ENCODE measurements around the gene IDH3G. TPM values are rescaled to one million over a fixed set of nuclear protein-coding genes. Genes with fewer than 3 reads are reported as not detected.

Gene IDH3G
- total RNA-seq, 4 donors from 2014 or later, result 48.4 to 88.5 (median 67.2) TPM

DNA sequence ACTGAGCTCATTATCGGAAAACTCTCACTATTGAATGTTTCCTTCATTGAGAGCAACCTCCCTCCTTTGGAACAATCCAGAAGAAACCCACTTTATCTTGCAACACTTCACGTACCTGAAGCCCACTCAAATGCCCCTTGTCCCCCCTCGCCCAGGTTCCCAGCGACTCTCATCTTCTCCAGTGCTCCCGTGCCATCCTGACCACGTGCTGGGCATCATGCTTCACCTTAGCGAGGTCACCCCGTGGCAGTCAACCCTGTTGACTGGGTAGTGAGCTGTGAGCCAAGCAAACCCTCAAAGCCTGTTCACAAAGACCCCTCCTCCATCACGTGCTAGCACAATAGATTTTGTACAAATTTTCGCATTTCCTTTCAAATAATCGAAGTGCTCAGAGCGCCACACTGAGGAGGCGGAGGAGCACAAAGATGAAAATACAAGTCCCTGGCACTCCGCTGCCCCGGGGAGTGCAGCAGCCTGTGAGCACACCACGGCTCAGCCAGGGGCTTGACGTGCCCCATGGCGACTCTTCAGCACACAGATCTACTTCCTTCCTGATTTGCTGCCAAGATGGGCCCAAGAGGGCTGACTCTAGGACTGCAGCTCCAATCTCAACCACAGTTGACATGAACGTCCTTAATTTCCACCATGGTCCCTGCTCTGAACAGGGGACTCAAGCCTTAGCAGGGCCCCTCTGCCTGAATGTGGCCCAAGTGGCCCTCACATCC, 20.6 kb upstream of the IDH3G start:
- Histone ChIP-seq H3K36me3 (no peaks in the 10 kb centered on the region), H3K4me3 (no peak overlapping the region), H3K4me1 (no peaks in the 10 kb centered on the region), H3K9me3 (no peaks in the 10 kb centered on the region), H3K27ac (no peak overlapping the region), H3K27me3 (no peaks in the 10 kb centered on the region)
- no peak for DNase-seq
- TF ChIP-seq, protein P1, sequence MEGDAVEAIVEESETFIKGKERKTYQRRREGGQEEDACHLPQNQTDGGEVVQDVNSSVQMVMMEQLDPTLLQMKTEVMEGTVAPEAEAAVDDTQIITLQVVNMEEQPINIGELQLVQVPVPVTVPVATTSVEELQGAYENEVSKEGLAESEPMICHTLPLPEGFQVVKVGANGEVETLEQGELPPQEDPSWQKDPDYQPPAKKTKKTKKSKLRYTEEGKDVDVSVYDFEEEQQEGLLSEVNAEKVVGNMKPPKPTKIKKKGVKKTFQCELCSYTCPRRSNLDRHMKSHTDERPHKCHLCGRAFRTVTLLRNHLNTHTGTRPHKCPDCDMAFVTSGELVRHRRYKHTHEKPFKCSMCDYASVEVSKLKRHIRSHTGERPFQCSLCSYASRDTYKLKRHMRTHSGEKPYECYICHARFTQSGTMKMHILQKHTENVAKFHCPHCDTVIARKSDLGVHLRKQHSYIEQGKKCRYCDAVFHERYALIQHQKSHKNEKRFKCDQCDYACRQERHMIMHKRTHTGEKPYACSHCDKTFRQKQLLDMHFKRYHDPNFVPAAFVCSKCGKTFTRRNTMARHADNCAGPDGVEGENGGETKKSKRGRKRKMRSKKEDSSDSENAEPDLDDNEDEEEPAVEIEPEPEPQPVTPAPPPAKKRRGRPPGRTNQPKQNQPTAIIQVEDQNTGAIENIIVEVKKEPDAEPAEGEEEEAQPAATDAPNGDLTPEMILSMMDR (IDR thresholded peaks at IDR 0.05), result no peak
- no peak for TF ChIP-seq POLR2A (IDR thresholded peaks at IDR 0.05)
- intact Hi-C loops (cut with DNase I; ENCODE audit: low total_unique reads), result no loop called here

DNA sequence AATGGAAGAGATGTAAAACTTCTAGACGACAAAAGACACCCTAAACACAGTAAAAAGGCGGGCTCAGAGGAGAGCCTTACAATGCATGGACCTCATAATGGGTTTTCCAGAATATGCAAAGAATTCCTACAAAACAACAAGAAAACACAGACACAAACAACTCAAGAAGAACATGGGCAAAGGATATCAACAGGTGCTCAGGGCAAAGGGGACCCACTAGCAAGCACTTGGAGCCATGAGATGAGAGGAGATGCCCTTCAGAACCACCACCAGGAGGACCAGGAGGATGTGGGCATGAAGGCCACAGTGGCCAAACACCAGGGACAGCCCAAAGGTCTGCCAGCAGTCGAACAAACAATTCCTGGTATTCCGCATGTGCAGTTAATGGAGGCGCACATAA, 19.0 kb upstream of the IDH3G start:
- Histone ChIP-seq H3K27ac (no peak overlapping the region), H3K27me3 (no peaks in the 10 kb centered on the region), H3K36me3 (no peaks in the 10 kb centered on the region), H3K4me1 (no peaks in the 10 kb centered on the region), H3K9me3 (no peaks in the 10 kb centered on the region), H3K4me3 (no peak overlapping the region)
- no peak for TF ChIP-seq POLR2A (IDR thresholded peaks at IDR 0.05)
- TF ChIP-seq, protein P1 (IDR thresholded peaks at IDR 0.05), result no peak
- intact Hi-C loops (cut with DNase I; ENCODE audit: low total_unique reads), result no loop called here
- no peak for DNase-seq

DNA sequence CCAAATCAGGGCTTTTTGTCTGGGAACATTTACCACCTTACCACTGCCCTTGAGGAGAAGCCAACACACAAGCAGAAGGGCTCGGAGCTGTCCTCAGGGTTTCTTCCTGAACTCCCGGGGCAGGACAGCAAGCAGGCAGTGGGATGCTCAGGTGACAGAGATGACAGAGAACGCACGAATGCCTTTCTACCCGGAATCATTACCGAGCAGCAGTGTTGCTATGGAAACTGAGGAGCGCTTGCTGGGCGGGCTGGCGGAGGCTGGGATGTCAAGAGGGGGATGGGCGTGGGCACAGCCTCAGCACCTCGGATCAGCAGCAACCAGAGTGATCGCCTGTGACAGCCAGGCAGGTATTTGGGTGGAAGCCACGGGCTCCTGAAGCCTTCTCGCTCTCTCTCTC, 18.0 kb upstream of the IDH3G start:
- H3K9me3 ChIP-seq, result no peaks in the 10 kb centered on the region
- H3K4me3 ChIP-seq, result no peak overlapping the region
- H3K27ac ChIP-seq, result no peak overlapping the region
- TF ChIP-seq POLR2A (IDR thresholded peaks at IDR 0.05), result no peak
- TF ChIP-seq, protein P1 (IDR thresholded peaks at IDR 0.05), result no peak
- intact Hi-C loops (cut with DNase I; ENCODE audit: low total_unique reads), result no loop called here
- DNase-seq, result no peak
- H3K36me3 ChIP-seq, result no peaks in the 10 kb centered on the region
- no peaks in the 10 kb centered on the region for H3K4me1 ChIP-seq
- H3K27me3 ChIP-seq, result no peaks in the 10 kb centered on the region

DNA sequence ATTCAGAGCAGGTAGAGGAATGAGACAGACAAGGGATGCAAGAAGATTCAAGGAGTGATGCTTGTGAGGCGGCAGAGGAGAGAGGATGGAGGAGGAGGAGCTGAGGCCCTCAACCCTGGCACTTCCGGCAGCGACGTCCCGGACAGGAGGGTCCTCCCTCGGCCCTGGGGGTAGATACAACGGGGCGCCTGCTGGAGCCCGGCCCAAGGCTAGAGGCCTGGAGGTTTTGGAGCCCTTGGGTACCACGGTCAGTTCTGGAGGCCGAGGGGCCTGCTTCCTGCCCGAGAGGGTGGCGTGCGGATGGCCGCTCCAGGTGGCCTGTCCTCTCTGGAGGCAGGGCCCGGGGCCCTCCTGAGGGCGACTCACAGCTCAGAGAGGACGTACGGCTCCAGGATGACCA, 13.8 kb upstream of the IDH3G start:
- H3K4me1 ChIP-seq, result no peaks in the 10 kb centered on the region

DNA sequence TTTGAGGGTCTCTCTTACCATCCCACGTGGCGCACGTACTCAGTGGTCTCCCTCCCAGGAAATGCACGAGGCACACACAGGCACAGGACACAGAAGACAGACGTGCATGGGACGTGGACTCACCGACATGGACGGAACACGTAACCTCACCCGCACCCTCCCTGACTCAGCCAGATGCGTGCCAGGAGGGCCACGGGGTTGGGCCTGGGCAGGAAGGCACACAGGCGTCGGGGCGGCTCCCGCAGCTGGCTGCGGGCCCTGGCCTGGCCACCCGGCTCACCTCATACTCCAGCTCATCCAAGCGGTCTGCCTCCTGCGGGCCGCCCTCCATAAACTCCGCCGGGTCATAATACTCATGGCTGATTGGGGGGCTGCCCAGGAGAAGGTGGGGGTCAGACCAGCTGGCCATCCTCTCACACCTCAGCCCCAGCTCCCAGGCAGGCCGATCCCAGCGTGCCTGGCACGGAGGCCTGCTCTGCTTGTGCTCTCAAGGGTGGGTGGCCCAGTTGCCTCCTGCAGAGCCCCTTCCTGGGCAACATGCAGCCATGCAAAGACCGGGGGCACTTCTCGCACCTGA, 12.9 kb upstream of the IDH3G start:
- no peak for TF ChIP-seq POLR2A (IDR thresholded peaks at IDR 0.05)
- TF ChIP-seq, protein P1 (IDR thresholded peaks at IDR 0.05), result no peak
- H3K27ac ChIP-seq, result no peak overlapping the region
- no peaks in the 10 kb centered on the region for H3K4me1 ChIP-seq
- no peak overlapping the region for H3K4me3 ChIP-seq
- H3K36me3 ChIP-seq, result no peaks in the 10 kb centered on the region
- no peaks in the 10 kb centered on the region for H3K27me3 ChIP-seq
- H3K9me3 ChIP-seq, result no peaks in the 10 kb centered on the region
- intact Hi-C loops (cut with DNase I; ENCODE audit: low total_unique reads), result no loop called here
- DNase-seq, result no peak

More for the DNA sequence above, 13.8 kb upstream of the IDH3G start:
- Histone ChIP-seq H3K4me3 (no peak overlapping the region), H3K27ac (no peak overlapping the region), H3K27me3 (no peaks in the 10 kb centered on the region), H3K36me3 (no peaks in the 10 kb centered on the region), H3K9me3 (no peaks in the 10 kb centered on the region)
- no peak for DNase-seq
- intact Hi-C loops (cut with DNase I; ENCODE audit: low total_unique reads), result no loop called here
- TF ChIP-seq POLR2A (IDR thresholded peaks at IDR 0.05), result no peak
- TF ChIP-seq, protein P1 (IDR thresholded peaks at IDR 0.05), result no peak

Measured in uterus (tissue), 4 donors.